Endodermal cell (in vitro differentiated cells): ENCODE data around the gene ABAT. TPM values are rescaled to one million over a fixed set of nuclear protein-coding genes. Genes with fewer than 3 reads are reported as not detected.
A peak's percentile ranks its signal among the peaks of the same experiment; 100 is the strongest.

Experiments
- DNase-seq: peaks from one replicate; pipeline ENCODE4 v3.0.0-alpha.2; 2017
- H3K27ac ChIP-seq: 2 replicates; pipeline ENCODE4 v1.5.1; 2013; ENCODE audit warnings: mild to moderate bottlenecking, low read depth, low read length, moderate library complexity
- H3K27me3 ChIP-seq: 2 replicates; pipeline ENCODE4 v1.6.1; 2013; ENCODE audit warnings: mild to moderate bottlenecking, low read length, moderate library complexity; ENCODE audit not compliant: insufficient read depth, control insufficient read depth, poor library complexity, severe bottlenecking
- H3K36me3 ChIP-seq: 2 replicates; pipeline ENCODE4 v1.7.0; 2013; ENCODE audit warnings: mild to moderate bottlenecking, low read length, moderate library complexity; ENCODE audit not compliant: control insufficient read depth, insufficient read depth
- H3K4me1 ChIP-seq: one replicate; pipeline ENCODE4 v1.7.0; 2013; ENCODE audit warnings: low read length; ENCODE audit not compliant: control insufficient read depth, insufficient read depth
- H3K4me3 ChIP-seq: 2 replicates; pipeline ENCODE4 v1.5.1; 2013; ENCODE audit warnings: mild to moderate bottlenecking, low read length, moderate library complexity
- H3K9ac ChIP-seq: 2 replicates; pipeline ENCODE4 v1.6.1; 2013; ENCODE audit warnings: mild to moderate bottlenecking, low read length, moderate library complexity; ENCODE audit not compliant: poor library complexity, severe bottlenecking; ENCODE audit errors: extremely low read depth
- H3K9me3 ChIP-seq: 2 replicates; pipeline ENCODE4 v1.6.1; 2013; ENCODE audit warnings: mild to moderate bottlenecking, low read length, moderate library complexity; ENCODE audit not compliant: control insufficient read depth
- H3K27ac Mint-ChIP-seq: 2 replicates; pipeline ENCODE4 v1.8.0; 2020; ENCODE audit warnings: mixed read lengths
- H3K27me3 Mint-ChIP-seq: 2 replicates; pipeline ENCODE4 v1.8.0; 2021; ENCODE audit warnings: mild to moderate bottlenecking, mixed read lengths; ENCODE audit not compliant: insufficient read depth
- H3K36me3 Mint-ChIP-seq: 2 replicates; pipeline ENCODE4 v1.8.0; 2020; ENCODE audit warnings: low read depth, mixed read lengths
- H3K4me1 Mint-ChIP-seq: 2 replicates; pipeline ENCODE4 v1.8.0; 2020; ENCODE audit warnings: mixed read lengths
- H3K4me3 Mint-ChIP-seq: 2 replicates; pipeline ENCODE4 v1.8.0; 2020; ENCODE audit warnings: mild to moderate bottlenecking, moderate library complexity, mixed read lengths
- H3K9me3 Mint-ChIP-seq: 2 replicates; pipeline ENCODE4 v1.8.0; 2020; ENCODE audit warnings: mild to moderate bottlenecking, mixed read lengths
- CTCF ChIP-seq: fragments of 200-600 bp; sonication (generic); conservative IDR thresholded peaks from 2 replicates; pipeline ENCODE4 v1.5.0; 2021; ENCODE audit warnings: antibody characterized with exemption, mild to moderate bottlenecking
- WGBS, 2 experiments: methylation state at CpG; one replicate each; pipeline versions ENCODE4 v1.1.5 to v1.1.7; 2013; ENCODE audit warnings: missing lambda C conversion rate in 2 of 2, mixed read lengths in 1 of 2; ENCODE audit not compliant: insufficient coverage in 1 of 2, insufficient read length in 1 of 2; 5-methylcytosine and 5-hydroxymethylcytosine counted together
- total RNA-seq, 2 donors: library from RNA; stranded (reverse); fragmentation: NEBNext Ultra II Directional in 1 of 2; extraction: Animal tissue kit (Norgen Biotek cat#: 25700) in 1 of 2; gene quantifications; 2 replicates in 1 of 2; 3 replicates in 1 of 2; pipeline ENCODE4 v1.2.1, GENCODE V29; 2021

ABAT gene
- total RNA-seq, 2 donors from 2014 or later = 9.7 to 13.6 TPM

GRCh38 chr16:8642146-8642545 is 32.3 kb upstream of the ABAT start:
- no peak overlapping the region for H3K27ac ChIP-seq
- 89 to 91% methylated on average over 16 of the region's 16 CpGs for WGBS, 2 experiments

GRCh38 chr16:8644211-8645140 is 29.9 kb upstream of the ABAT start:
- peaks cover 87% of the 10 kb centered on the region for H3K36me3 Mint-ChIP-seq
- no peak overlapping the region for H3K4me3 ChIP-seq

More at GRCh38 chr16:8642146-8642545, 32.3 kb upstream of the ABAT start:
- no peaks in the 10 kb centered on the region for H3K4me1 Mint-ChIP-seq
- no peak overlapping the region for H3K27ac Mint-ChIP-seq
- no peak for TF ChIP-seq CTCF
- Histone ChIP-seq H3K4me1 (no peaks in the 10 kb centered on the region), H3K27me3 (no peaks in the 10 kb centered on the region), H3K36me3 (peaks cover 78% of the 10 kb centered on the region), H3K9me3 (no peaks in the 10 kb centered on the region), H3K4me3 (no peak overlapping the region), H3K9ac (no peak overlapping the region)
- H3K36me3 Mint-ChIP-seq = peaks cover 89% of the 10 kb centered on the region
- no peaks in the 10 kb centered on the region for H3K9me3 Mint-ChIP-seq
- no peak overlapping the region for H3K4me3 Mint-ChIP-seq
- H3K27me3 Mint-ChIP-seq = no peaks in the 10 kb centered on the region
- DNase-seq = no peak

GRCh38 chr16:8645141-8645521 is 29.3 kb upstream of the ABAT start:
- Histone ChIP-seq H3K9me3 (no peaks in the 10 kb centered on the region), H3K36me3 (peaks cover 72% of the 10 kb centered on the region), H3K9ac (no peak overlapping the region), H3K27me3 (no peaks in the 10 kb centered on the region), H3K4me1 (no peaks in the 10 kb centered on the region), H3K4me3 (no peak overlapping the region), H3K27ac (no peak overlapping the region)
- Mint-ChIP-seq H3K4me1 (no peaks in the 10 kb centered on the region), H3K9me3 (no peaks in the 10 kb centered on the region), H3K36me3 (peaks cover 84% of the 10 kb centered on the region), H3K27me3 (no peaks in the 10 kb centered on the region), H3K4me3 (no peak overlapping the region), H3K27ac (peak overlapping the region; percentile 18)
- DNase-seq = no peak
- TF ChIP-seq CTCF = no peak
- WGBS, 2 experiments = 82 to 84% methylated on average over 6 to 11 of the region's 11 CpGs

More at GRCh38 chr16:8644211-8645140, 29.9 kb upstream of the ABAT start:
- Histone ChIP-seq H3K4me1 (no peaks in the 10 kb centered on the region), H3K27me3 (no peaks in the 10 kb centered on the region), H3K27ac (no peak overlapping the region), H3K9me3 (no peaks in the 10 kb centered on the region), H3K36me3 (peaks cover 78% of the 10 kb centered on the region), H3K9ac (no peak overlapping the region)
- Mint-ChIP-seq H3K4me1 (no peaks in the 10 kb centered on the region), H3K4me3 (no peak overlapping the region), H3K27ac (peak overlapping the region; percentile 18), H3K9me3 (no peaks in the 10 kb centered on the region), H3K27me3 (no peaks in the 10 kb centered on the region)
- no peak for TF ChIP-seq CTCF
- WGBS, 2 experiments = 90 to 91% methylated on average over 23 to 29 of the region's 29 CpGs
- no peak for DNase-seq
